Thyroid gland (tissue), 4 donors: ENCODE results near the gene PGLYRP1. TPM values are rescaled to one million over a fixed set of nuclear protein-coding genes. Genes with fewer than 3 reads are reported as not detected.

ENCODE experiments used
- DNase-seq, 2 donors: peaks; one replicate each; pipeline ENCODE4 v3.0.0-alpha.2; 2019
- H3K27ac ChIP-seq, 3 donors: fragments of 200-600 bp; sonication (generic); 1 replicate in 2 of 3; 2 replicates in 1 of 3; pipeline ENCODE4 v1.5.1; 2016 to 2019; ENCODE audit warnings: mild to moderate bottlenecking in 1 of 3, moderate library complexity in 1 of 3
- H3K27me3 ChIP-seq: fragments of 200-600 bp; sonication (generic); one replicate; pipeline ENCODE4 v1.5.1; 2019
- H3K36me3 ChIP-seq, 2 donors: fragments of 200-600 bp; sonication (generic); one replicate each; pipeline ENCODE4 v1.5.1; 2016 to 2019
- H3K4me1 ChIP-seq, 2 donors: fragments of 200-600 bp; sonication (generic); one replicate each; pipeline ENCODE4 v1.5.1; 2017 to 2019
- H3K4me3 ChIP-seq, 3 donors: fragments of 200-600 bp; sonication (generic); replicated peaks in 1 of 3; 1 replicate in 2 of 3; 2 replicates in 1 of 3; pipeline ENCODE4 v1.5.1; 2016; ENCODE audit warnings: mild to moderate bottlenecking in 1 of 3
- H3K9me3 ChIP-seq: fragments of 200-600 bp; sonication (generic); one replicate; pipeline ENCODE4 v1.5.1; 2017
- CTCF ChIP-seq, 6 experiments: fragments of 200-600 bp in 3 of 6; fragments of 450-650 bp in 3 of 6; sonication (generic) in 3 of 6; IDR thresholded peaks; one replicate each; pipeline ENCODE4 v1.5.1; 2016 to 2019; ENCODE audit warnings: antibody characterized with exemption in 6 of 6, mild to moderate bottlenecking in 2 of 6, inconsistent platforms in 1 of 6, moderate library complexity in 1 of 6
- POLR2A ChIP-seq, 2 donors: fragments of 450-650 bp; IDR thresholded peaks; one replicate each; pipeline ENCODE4 v1.6.1; 2017; ENCODE audit warnings: antibody characterized with exemption in 2 of 2, mild to moderate bottlenecking in 2 of 2, moderate library complexity in 1 of 2
- WGBS, 2 donors: methylation state at CpG; one replicate each; pipeline ENCODE4 v1.1.5; 2017; 5-methylcytosine and 5-hydroxymethylcytosine counted together
- intact Hi-C: fragments of 100-400 bp; cut with DNase I; formaldehyde crosslinking; loops from one replicate; pipeline ENCODE4 v1.15.1; 2023
- total RNA-seq, 4 donors: library from RNA; depleted of rRNA; stranded (reverse); fragments of >200 nt; gene quantifications; one replicate each; pipeline ENCODE4 v1.2.3, GENCODE V29; 2016

PGLYRP1 gene
- total RNA-seq, 4 donors from 2014 or later, result 2.0 TPM; not detected in 3

- no peak overlapping the region for H3K4me3 ChIP-seq
- H3K36me3 ChIP-seq, result no peaks in the 10 kb centered on the region
- H3K9me3 ChIP-seq, result no peaks in the 10 kb centered on the region
- H3K4me1 ChIP-seq, result no peaks in the 10 kb centered on the region
- peaks cover 7% of the 10 kb centered on the region for H3K27me3 ChIP-seq
- 42 to 46% methylated on average over 8 to 14 of the region's 14 CpGs for WGBS, 2 donors
- no peak for TF ChIP-seq POLR2A (IDR thresholded peaks at IDR 0.05)
- no peak for TF ChIP-seq CTCF (IDR thresholded peaks at IDR 0.05)
- H3K27ac ChIP-seq, result no peak overlapping the region
- no peak for DNase-seq
- intact Hi-C loops, result no loop called here
Observed at GRCh38 chr19:45976178-45976577, 46.7 kb downstream of the PGLYRP1 start.

GRCh38 chr19:45975306-45976070 lies 47.4 kb downstream of the PGLYRP1 start:
- Histone ChIP-seq H3K36me3 (no peaks in the 10 kb centered on the region), H3K4me1 (no peaks in the 10 kb centered on the region), H3K27me3 (peaks cover 7% of the 10 kb centered on the region), H3K4me3 (no peak overlapping the region), H3K9me3 (no peaks in the 10 kb centered on the region), H3K27ac (no peak overlapping the region)
- DNase-seq, result no peak
- intact Hi-C loops, result no loop called here
- WGBS, 2 donors, result 62 to 77% methylated on average over 11 of the region's 11 CpGs
- TF ChIP-seq CTCF (IDR thresholded peaks at IDR 0.05), result no peak
- TF ChIP-seq POLR2A (IDR thresholded peaks at IDR 0.05), result no peak

GRCh38 chr19:45973553-45974338 lies 49.1 kb downstream of the PGLYRP1 start, which contains the start of gene NOVA2:
Gene NOVA2 (minus strand): TSS chr19:45973865. CDS start chr19:45973351, 514 bp downstream.
- Histone ChIP-seq H3K27ac (peak within 1 kb of the TSS in 2 of 3 donors; percentile 43 to 52), H3K27me3 (peaks cover 7% of the 10 kb centered on the region), H3K9me3 (no peaks in the 10 kb centered on the region), H3K36me3 (no peaks in the 10 kb centered on the region), H3K4me3 (peak within 1 kb of the TSS in 1 of 3 donors; percentile 24), H3K4me1 (no peaks in the 10 kb centered on the region)
- DNase-seq, result peak; percentile 25
- no peak for TF ChIP-seq CTCF (IDR thresholded peaks at IDR 0.05)
- TF ChIP-seq POLR2A (IDR thresholded peaks at IDR 0.05), result no peak
- intact Hi-C loops, result no loop called here
- 9 to 10% methylated on average over 16 to 22 of the region's 58 CpGs for WGBS, 2 donors

- intact Hi-C loops, result no loop called here
- no peak for DNase-seq
- H3K4me3 ChIP-seq, result peak overlapping the region in 1 of 3 donors; percentile 24
- H3K36me3 ChIP-seq, result no peaks in the 10 kb centered on the region
- TF ChIP-seq CTCF (IDR thresholded peaks at IDR 0.05) (no peak), POLR2A (IDR thresholded peaks at IDR 0.05) (no peak)
- H3K27me3 ChIP-seq, result peaks cover 7% of the 10 kb centered on the region
- H3K4me1 ChIP-seq, result no peaks in the 10 kb centered on the region
- 0 to 20% methylated on average over 1 to 2 of the region's 54 CpGs for WGBS, 2 donors
- H3K9me3 ChIP-seq, result no peaks in the 10 kb centered on the region
- H3K27ac ChIP-seq, result peak overlapping the region in 2 of 3 donors; percentile 43 to 52
Observed at GRCh38 chr19:45972947-45973540, 49.8 kb downstream of the PGLYRP1 start.
